Endothelial cell of umbilical vein (primary cell): Measurements from ENCODE around the gene LSM3.

Experiments used
- EZH2 ChIP-seq: IDR thresholded peaks from 2 replicates; pipeline ENCODE4 v1.6.1; 2012; ENCODE audit warnings: borderline replicate concordance, low read depth, mild to moderate bottlenecking, moderate library complexity, low read length, inconsistent platforms; ENCODE audit not compliant: severe bottlenecking
- FOS ChIP-seq: IDR thresholded peaks from 2 replicates; pipeline ENCODE4 v1.6.1; 2011; ENCODE audit warnings: mild to moderate bottlenecking, low read length, moderate library complexity, borderline replicate concordance; ENCODE audit not compliant: insufficient read depth
- GATA2 ChIP-seq: IDR thresholded peaks from 2 replicates; pipeline ENCODE4 v1.7.0; 2011; ENCODE audit warnings: low read depth, mild to moderate bottlenecking, moderate library complexity, mixed read lengths, low read length; ENCODE audit not compliant: insufficient read length, insufficient read depth
- JUN ChIP-seq: IDR thresholded peaks from 2 replicates; pipeline ENCODE4 v1.6.1; 2011; ENCODE audit warnings: borderline replicate concordance, low read depth; ENCODE audit not compliant: insufficient read length, insufficient read depth
- MYC ChIP-seq: IDR thresholded peaks from one replicate; pipeline ENCODE4 v1.6.1; 2011; ENCODE audit warnings: mild to moderate bottlenecking, low read depth, low read length
- POLR2A ChIP-seq: IDR thresholded peaks from 2 replicates; pipeline ENCODE4 v1.6.1; 2012; ENCODE audit warnings: low read depth, mild to moderate bottlenecking, control low read depth, low read length
- POLR2AphosphoS5 ChIP-seq: IDR thresholded peaks from 2 replicates; pipeline ENCODE4 v1.6.1; 2012; ENCODE audit warnings: low read depth, mild to moderate bottlenecking, control low read depth, low read length, moderate library complexity; ENCODE audit not compliant: insufficient read depth
- TF ChIP-seq, protein P1 (sequence below), 2 donors: IDR thresholded peaks; 1 replicate in 1 of 2; 2 replicates in 1 of 2; pipeline ENCODE4 v1.5.1; 2011; ENCODE audit warnings: low read length in 2 of 2, mild to moderate bottlenecking in 2 of 2, moderate library complexity in 2 of 2, control low read depth in 1 of 2, inconsistent platforms in 1 of 2, low read depth in 1 of 2; ENCODE audit not compliant: insufficient read depth in 1 of 2; ENCODE audit errors: extremely low read depth in 1 of 2
- TF ChIP-seq, protein P2 (sequence below): IDR thresholded peaks from 2 replicates; pipeline ENCODE4 v1.6.1; 2011; ENCODE audit not compliant: insufficient read depth, insufficient read length

DNA sequence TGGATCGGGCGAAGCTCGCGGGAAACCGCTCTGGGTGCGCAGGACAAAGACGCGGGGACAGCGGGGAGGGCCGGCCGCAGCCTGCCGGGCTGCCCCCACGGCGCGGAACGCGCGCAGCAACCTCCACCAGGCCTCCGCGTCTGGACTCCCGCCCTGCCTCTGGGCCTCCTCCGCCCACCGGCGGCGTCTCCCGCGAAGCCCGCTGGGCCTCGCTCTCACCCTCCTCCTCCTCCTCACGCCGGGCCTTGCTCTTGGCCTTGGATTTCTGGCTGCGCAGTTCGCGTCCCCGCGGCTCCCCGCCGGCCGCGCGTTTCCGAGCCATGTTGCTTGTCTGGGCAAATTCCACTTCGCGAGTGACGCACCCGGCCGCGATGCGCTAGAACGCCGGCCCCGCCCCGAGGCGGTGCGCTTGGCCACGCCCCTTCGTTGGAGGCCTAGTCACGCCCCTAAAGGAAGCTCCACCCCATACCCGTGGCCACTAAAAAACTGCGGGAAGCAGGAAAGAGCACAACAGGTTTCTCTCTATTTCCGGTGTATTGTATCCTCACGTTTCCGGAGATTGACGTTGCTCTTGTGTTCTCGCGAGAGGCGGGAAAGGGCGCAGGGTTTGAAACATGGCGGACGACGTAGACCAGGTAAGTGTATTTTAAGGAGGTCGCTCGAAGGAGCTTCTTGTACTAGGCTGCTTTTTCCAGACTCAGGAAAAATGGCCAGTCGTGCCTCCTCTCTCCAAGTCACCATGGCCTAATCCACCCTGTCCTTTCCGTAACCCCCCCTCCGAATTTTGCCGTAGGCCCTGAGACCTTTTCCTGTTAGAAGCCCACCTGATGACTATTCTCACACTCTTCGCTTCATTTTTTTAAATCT is at the start of gene LSM3, which contains the start of gene XPC:
- peak; percentile 95 for TF ChIP-seq POLR2A
- TF ChIP-seq, protein P1, sequence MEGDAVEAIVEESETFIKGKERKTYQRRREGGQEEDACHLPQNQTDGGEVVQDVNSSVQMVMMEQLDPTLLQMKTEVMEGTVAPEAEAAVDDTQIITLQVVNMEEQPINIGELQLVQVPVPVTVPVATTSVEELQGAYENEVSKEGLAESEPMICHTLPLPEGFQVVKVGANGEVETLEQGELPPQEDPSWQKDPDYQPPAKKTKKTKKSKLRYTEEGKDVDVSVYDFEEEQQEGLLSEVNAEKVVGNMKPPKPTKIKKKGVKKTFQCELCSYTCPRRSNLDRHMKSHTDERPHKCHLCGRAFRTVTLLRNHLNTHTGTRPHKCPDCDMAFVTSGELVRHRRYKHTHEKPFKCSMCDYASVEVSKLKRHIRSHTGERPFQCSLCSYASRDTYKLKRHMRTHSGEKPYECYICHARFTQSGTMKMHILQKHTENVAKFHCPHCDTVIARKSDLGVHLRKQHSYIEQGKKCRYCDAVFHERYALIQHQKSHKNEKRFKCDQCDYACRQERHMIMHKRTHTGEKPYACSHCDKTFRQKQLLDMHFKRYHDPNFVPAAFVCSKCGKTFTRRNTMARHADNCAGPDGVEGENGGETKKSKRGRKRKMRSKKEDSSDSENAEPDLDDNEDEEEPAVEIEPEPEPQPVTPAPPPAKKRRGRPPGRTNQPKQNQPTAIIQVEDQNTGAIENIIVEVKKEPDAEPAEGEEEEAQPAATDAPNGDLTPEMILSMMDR (IDR thresholded peaks at IDR 0.05; ENCODE audit: extremely low read depth in 1 of 2, insufficient read depth in 1 of 2, low read depth in 1 of 2, low read length in 2 of 2) = no peak
- TF ChIP-seq EZH2 = no peak
- TF ChIP-seq GATA2 = no peak
- TF ChIP-seq, protein P2, sequence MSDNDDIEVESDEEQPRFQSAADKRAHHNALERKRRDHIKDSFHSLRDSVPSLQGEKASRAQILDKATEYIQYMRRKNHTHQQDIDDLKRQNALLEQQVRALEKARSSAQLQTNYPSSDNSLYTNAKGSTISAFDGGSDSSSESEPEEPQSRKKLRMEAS = no peak
- TF ChIP-seq POLR2AphosphoS5 = peak; percentile 95
- no peak for TF ChIP-seq MYC
- TF ChIP-seq JUN = peak; percentile 28
- TF ChIP-seq FOS = peak; percentile 53
